CD4-positive, alpha-beta T cell (primary cell): ENCODE data around the gene RAP1A. TPM values are rescaled to one million over a fixed set of nuclear protein-coding genes. Genes with fewer than 3 reads are reported as not detected.

Experiments used
- ATAC-seq: fragments of 200-7000 bp; cut with Tn5 transposase; one replicate; pipeline ENCODE4 v1.10.0; 2022; ENCODE audit warnings: mild to moderate bottlenecking; ENCODE audit not compliant: poor library complexity
- CTCF ChIA-PET: fragments of 350-600 bp; sonication (Branson Sonifier 250); formaldehyde crosslinking; loops from one replicate; lab custom pipeline; 2021; ENCODE audit warnings: antibody characterized with exemption, inconsistent platforms; lab: Charles Lee
- POLR2A ChIA-PET: fragments of 350-600 bp; sonication (Branson Sonifier 250); formaldehyde crosslinking; loops from one replicate; lab custom pipeline; 2021; ENCODE audit warnings: antibody characterized with exemption, inconsistent platforms; lab: Charles Lee
- DNase-seq, 14 experiments: peaks; one replicate each; pipeline ENCODE4 v3.0.0-alpha.2; 2013 to 2020; ENCODE audit warnings: mixed read lengths in 2 of 14
- H3K27ac ChIP-seq, 2 donors: one replicate each; pipeline versions ENCODE4 v1.5.1 to v1.7.0; 2013; ENCODE audit warnings: low read length in 2 of 2, low read depth in 1 of 2, mild to moderate bottlenecking in 1 of 2
- H3K27me3 ChIP-seq, 2 experiments: 1 replicate in 1 of 2; 2 replicates in 1 of 2; pipeline versions ENCODE4 v1.6.1 to v1.7.0; 2013; ENCODE audit warnings: low read length in 2 of 2, control low read depth in 1 of 2, mild to moderate bottlenecking in 1 of 2, moderate library complexity in 1 of 2; ENCODE audit not compliant: insufficient read depth in 2 of 2, control insufficient read depth in 1 of 2
- H3K36me3 ChIP-seq: one replicate; pipeline ENCODE4 v1.6.1; 2013; ENCODE audit warnings: low read length, control low read depth; ENCODE audit not compliant: insufficient read depth
- H3K4me1 ChIP-seq: one replicate; pipeline ENCODE4 v1.6.1; 2013; ENCODE audit warnings: low read length, control low read depth; ENCODE audit not compliant: insufficient read depth
- H3K4me3 ChIP-seq: one replicate; pipeline ENCODE4 v1.5.1; 2013; ENCODE audit warnings: mild to moderate bottlenecking, low read length, moderate library complexity
- H3K9me3 ChIP-seq, 2 experiments: 1 replicate in 1 of 2; 2 replicates in 1 of 2; pipeline versions ENCODE4 v1.6.1 to v1.7.0; 2013; ENCODE audit warnings: low read length in 2 of 2, mild to moderate bottlenecking in 2 of 2, control low read depth in 1 of 2, moderate library complexity in 1 of 2; ENCODE audit not compliant: control insufficient read depth in 1 of 2, insufficient read depth in 1 of 2
- H3K27ac Mint-ChIP-seq: one replicate; pipeline ENCODE4 v1.8.0; 2020; ENCODE audit warnings: mixed read lengths
- H3K27me3 Mint-ChIP-seq: one replicate; pipeline ENCODE4 v1.8.0; 2021; ENCODE audit warnings: mixed read lengths
- H3K36me3 Mint-ChIP-seq: one replicate; pipeline ENCODE4 v1.8.0; 2021; ENCODE audit warnings: low read depth, mixed read lengths
- H3K4me1 Mint-ChIP-seq: one replicate; pipeline ENCODE4 v1.8.0; 2021; ENCODE audit warnings: low read depth, mixed read lengths
- H3K4me3 Mint-ChIP-seq: one replicate; pipeline ENCODE4 v1.8.0; 2020; ENCODE audit warnings: mild to moderate bottlenecking, mixed read lengths
- H3K9me3 Mint-ChIP-seq: one replicate; pipeline ENCODE4 v1.8.0; 2020; ENCODE audit warnings: mixed read lengths
- CTCF ChIP-seq: fragments of 200-600 bp; IDR thresholded peaks from one replicate; pipeline ENCODE4 v1.8.0; 2022; ENCODE audit warnings: antibody characterized with exemption, mild to moderate bottlenecking
- intact Hi-C, 2 experiments: fragments of 100-400 bp; cut with DNase I in 1 of 2; cut with micrococcal nuclease in 1 of 2; formaldehyde crosslinking; loops; one replicate each; pipeline versions ENCODE4 v1.15.1 to v1.9.0; 2023 to 2025; cut with DNase I, micrococcal nuclease
- total RNA-seq, 174 experiments: library from RNA in 2 of 174; stranded (reverse) in 2 of 174; gene quantifications; one replicate each; pipeline ENCODE4 v1.2.3 and lab custom pipeline; 2021 to 2026

Gene RAP1A
- total RNA-seq, 2 experiments from 2014 or later: 63.8 to 67.1 TPM

GRCh38 chr1:111571239-111571638, 48.4 kb upstream of the RAP1A start:
- Histone ChIP-seq H3K4me3 (no peak overlapping the region), H3K9me3 (no peaks in the 10 kb centered on the region), H3K36me3 (no peaks in the 10 kb centered on the region), H3K27me3 (no peaks in the 10 kb centered on the region), H3K27ac (no peak overlapping the region), H3K4me1 (peaks cover 4% of the 10 kb centered on the region)
- H3K27me3 Mint-ChIP-seq: no peaks in the 10 kb centered on the region
- no peak for TF ChIP-seq CTCF
- H3K4me1 Mint-ChIP-seq: peaks cover 9% of the 10 kb centered on the region
- no peaks in the 10 kb centered on the region for H3K9me3 Mint-ChIP-seq
- intact Hi-C loops: loop anchor here in 1 of 2 experiments (10.0 kb wide), 1 partner anchor 54 kb away; no protein-coding TSS in a partner anchor
- no peaks in the 10 kb centered on the region for H3K36me3 Mint-ChIP-seq
- DNase-seq: no peak
- CTCF ChIA-PET: interaction anchor here (0.8 kb wide), 1 partner anchor 22 kb away, joined by 6 read pairs; no protein-coding TSS in a partner anchor
- no peak overlapping the region for H3K4me3 Mint-ChIP-seq
- no peak for ATAC-seq
- POLR2A ChIA-PET: interaction anchor here (1.1 kb wide), 1 partner anchor 21 kb away, joined by 3 read pairs; no protein-coding TSS in a partner anchor
- no peak overlapping the region for H3K27ac Mint-ChIP-seq

GRCh38 chr1:111571987-111572386, 47.6 kb upstream of the RAP1A start:
- Histone ChIP-seq H3K9me3 (no peaks in the 10 kb centered on the region), H3K4me1 (peaks cover 4% of the 10 kb centered on the region), H3K27me3 (no peaks in the 10 kb centered on the region), H3K4me3 (no peak overlapping the region), H3K36me3 (no peaks in the 10 kb centered on the region), H3K27ac (no peak overlapping the region)
- Mint-ChIP-seq H3K4me3 (no peak overlapping the region), H3K4me1 (peaks cover 9% of the 10 kb centered on the region), H3K9me3 (no peaks in the 10 kb centered on the region), H3K27me3 (no peaks in the 10 kb centered on the region), H3K36me3 (no peaks in the 10 kb centered on the region), H3K27ac (no peak overlapping the region)
- intact Hi-C loops: loop anchor here in 1 of 2 experiments (10.0 kb wide), 1 partner anchor 53 kb away; no protein-coding TSS in a partner anchor
- no peak for TF ChIP-seq CTCF
- ChIA-PET CTCF (no interaction called here), POLR2A (no interaction called here)
- ATAC-seq (no peak), DNase-seq (no peak)

- intact Hi-C loops: loop anchor here in 1 of 2 experiments (10.0 kb wide), 1 partner anchor 48 kb away; no protein-coding TSS in a partner anchor
- H3K4me3 ChIP-seq: no peak overlapping the region
- Mint-ChIP-seq H3K4me1 (no peaks in the 10 kb centered on the region), H3K9me3 (no peaks in the 10 kb centered on the region), H3K36me3 (no peaks in the 10 kb centered on the region), H3K4me3 (no peak overlapping the region), H3K27me3 (no peaks in the 10 kb centered on the region), H3K27ac (no peak overlapping the region)
- ChIA-PET CTCF (interaction anchor here (1.3 kb wide), 1 partner anchor 8 kb away, joined by 3 read pairs; no protein-coding TSS in a partner anchor), POLR2A (no interaction called here)
- DNase-seq (no peak), ATAC-seq (no peak)
- no peaks in the 10 kb centered on the region for H3K27me3 ChIP-seq
- TF ChIP-seq CTCF: no peak
- no peak overlapping the region for H3K27ac ChIP-seq
- H3K4me1 ChIP-seq: no peaks in the 10 kb centered on the region
- no peaks in the 10 kb centered on the region for H3K36me3 ChIP-seq
- no peaks in the 10 kb centered on the region for H3K9me3 ChIP-seq
These were observed 43.0 kb upstream of the RAP1A start for GRCh38 chr1:111576547-111576946.
